GM23338 (cell line): ENCODE results near the gene PLA2G4B.

Source experiments
- CTCF ChIP-seq, 2 experiments: fragments of 200-600 bp in 1 of 2; sonication (generic) in 1 of 2; conservative IDR thresholded peaks; 2 replicates each; pipeline versions ENCODE4 v1.5.1 to v1.6.1; 2016 to 2017; ENCODE audit warnings: antibody characterized with exemption in 2 of 2, low read depth in 2 of 2, mild to moderate bottlenecking in 2 of 2, moderate library complexity in 1 of 2
- REST ChIP-seq: IDR thresholded peaks from one replicate; pipeline ENCODE4 v1.6.1; 2018; ENCODE audit warnings: antibody characterized with exemption; ENCODE audit not compliant: unreplicated experiment

GRCh38 chr15:41790169-41790568 is 48.5 kb upstream of the PLA2G4B start:
- no peak for TF ChIP-seq CTCF (conservative IDR thresholded peaks at IDR 0.05; ENCODE audit: low read depth in 2 of 2)
- TF ChIP-seq REST, result no peak
